ENCODE results near the gene TRIM10. TPM values are rescaled to one million over a fixed set of nuclear protein-coding genes. Genes with fewer than 3 reads are reported as not detected.

Gene TRIM10
- total RNA-seq, 3 donors from 2014 or later (not counting 1 experiment from before 2014, with no cell fraction given) = not detected

DNA sequence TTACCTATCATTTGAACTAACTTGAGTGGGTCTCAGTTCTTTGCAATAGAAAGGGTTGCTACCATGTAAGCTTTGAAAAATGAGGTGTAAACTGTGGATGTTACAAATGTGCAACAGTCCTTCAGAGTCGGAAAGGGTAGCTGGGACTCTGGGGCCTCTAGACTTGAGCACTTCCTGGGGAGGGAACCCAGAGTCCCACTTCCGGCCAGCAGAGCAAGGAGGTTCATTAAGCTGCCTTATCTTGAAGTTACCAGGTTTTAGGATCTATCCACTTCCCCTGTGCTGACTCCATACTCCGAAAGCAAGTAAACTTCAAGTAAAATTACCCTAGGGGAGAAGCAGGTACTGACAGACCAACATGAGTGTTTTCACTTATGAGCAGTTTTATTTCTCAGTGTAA, 9.4 kb downstream of the TRIM10 start:
- Histone ChIP-seq H3K9me3 (ENCODE audit: control insufficient read depth, insufficient read depth, low read length) (no peaks in the 10 kb centered on the region), H3K4me3 (ENCODE audit: low read length) (no peak overlapping the region), H3K4me1 (ENCODE audit: control insufficient read depth, insufficient read depth, low read length) (no peaks in the 10 kb centered on the region), H3K36me3 (ENCODE audit: control insufficient read depth, insufficient read depth, low read length) (no peaks in the 10 kb centered on the region), H3K27ac (ENCODE audit: low read length) (no peak overlapping the region), H3K27me3 (ENCODE audit: control insufficient read depth, insufficient read depth, low read length) (peaks cover 3% of the 10 kb centered on the region)
- Mint-ChIP-seq H3K4me3 (no peak overlapping the region), H3K27me3 (ENCODE audit: low read depth in 2 of 2) (peaks cover 24 to 33% of the 10 kb centered on the region in 2 donors), H3K9me3 (no peaks in the 10 kb centered on the region), H3K36me3 (no peaks in the 10 kb centered on the region), H3K27ac (no peak overlapping the region), H3K4me1 (peaks cover 4 to 5% of the 10 kb centered on the region in 2 donors)
- TF ChIP-seq, protein P1, sequence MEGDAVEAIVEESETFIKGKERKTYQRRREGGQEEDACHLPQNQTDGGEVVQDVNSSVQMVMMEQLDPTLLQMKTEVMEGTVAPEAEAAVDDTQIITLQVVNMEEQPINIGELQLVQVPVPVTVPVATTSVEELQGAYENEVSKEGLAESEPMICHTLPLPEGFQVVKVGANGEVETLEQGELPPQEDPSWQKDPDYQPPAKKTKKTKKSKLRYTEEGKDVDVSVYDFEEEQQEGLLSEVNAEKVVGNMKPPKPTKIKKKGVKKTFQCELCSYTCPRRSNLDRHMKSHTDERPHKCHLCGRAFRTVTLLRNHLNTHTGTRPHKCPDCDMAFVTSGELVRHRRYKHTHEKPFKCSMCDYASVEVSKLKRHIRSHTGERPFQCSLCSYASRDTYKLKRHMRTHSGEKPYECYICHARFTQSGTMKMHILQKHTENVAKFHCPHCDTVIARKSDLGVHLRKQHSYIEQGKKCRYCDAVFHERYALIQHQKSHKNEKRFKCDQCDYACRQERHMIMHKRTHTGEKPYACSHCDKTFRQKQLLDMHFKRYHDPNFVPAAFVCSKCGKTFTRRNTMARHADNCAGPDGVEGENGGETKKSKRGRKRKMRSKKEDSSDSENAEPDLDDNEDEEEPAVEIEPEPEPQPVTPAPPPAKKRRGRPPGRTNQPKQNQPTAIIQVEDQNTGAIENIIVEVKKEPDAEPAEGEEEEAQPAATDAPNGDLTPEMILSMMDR (IDR thresholded peaks at IDR 0.05) = no peak
- intact Hi-C loops (cut with micrococcal nuclease) = no loop called here
- WGBS (ENCODE audit: insufficient coverage) = 22% methylated on average over 3 of the region's 3 CpGs
- ATAC-seq = no peak
- no peak for DNase-seq

DNA sequence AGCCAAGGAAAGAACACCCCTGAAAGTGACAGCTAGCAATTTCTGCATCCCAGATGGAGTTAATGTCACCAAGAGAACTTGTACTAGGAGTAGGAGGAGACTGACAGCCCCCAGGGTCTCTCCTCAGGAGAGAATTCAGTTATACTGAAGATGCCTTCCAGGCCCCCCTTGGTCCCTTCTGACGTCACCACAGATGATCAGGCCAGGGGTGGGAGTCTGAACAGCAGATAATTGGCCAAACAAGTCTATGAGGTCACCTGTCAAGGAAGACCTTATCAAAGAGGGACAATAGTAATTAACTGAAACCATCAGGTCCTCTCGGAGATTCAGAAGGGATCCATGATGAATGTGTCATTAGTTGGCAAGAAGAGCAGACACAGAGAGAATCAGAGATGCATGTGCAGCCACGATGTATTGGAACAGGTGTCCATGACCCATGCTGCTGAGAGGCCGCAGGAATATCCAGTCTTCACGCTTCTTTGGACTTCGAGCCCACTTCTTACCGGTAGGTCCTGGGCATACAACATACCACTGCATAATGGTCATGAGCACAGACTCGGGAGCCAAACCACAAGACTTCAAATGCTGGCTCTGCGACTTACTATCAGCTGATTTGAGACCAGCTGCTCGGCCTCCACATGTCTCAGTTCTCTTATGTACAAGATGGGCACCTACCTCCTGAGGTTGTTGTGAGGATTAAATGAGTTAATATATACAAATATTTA, 10.2 kb downstream of the TRIM10 start:
- no peaks in the 10 kb centered on the region for H3K9me3 ChIP-seq (ENCODE audit: control insufficient read depth, insufficient read depth, low read length)
- no peaks in the 10 kb centered on the region for H3K4me1 ChIP-seq (ENCODE audit: control insufficient read depth, insufficient read depth, low read length)
- TF ChIP-seq, protein P1 (IDR thresholded peaks at IDR 0.05) = no peak
- peaks cover 4 to 5% of the 10 kb centered on the region in 2 donors for H3K4me1 Mint-ChIP-seq
- ATAC-seq = no peak
- H3K36me3 Mint-ChIP-seq = no peaks in the 10 kb centered on the region
- no peak overlapping the region for H3K4me3 Mint-ChIP-seq
- no peak overlapping the region for H3K4me3 ChIP-seq (ENCODE audit: low read length)
- H3K27ac ChIP-seq (ENCODE audit: low read length) = no peak overlapping the region
- no peak overlapping the region for H3K27ac Mint-ChIP-seq
- no peak for DNase-seq
- 84% methylated on average over 10 of the region's 10 CpGs for WGBS (ENCODE audit: insufficient coverage)
- peaks cover 19 to 30% of the 10 kb centered on the region in 2 donors for H3K27me3 Mint-ChIP-seq (ENCODE audit: low read depth in 2 of 2)
- H3K27me3 ChIP-seq (ENCODE audit: control insufficient read depth, insufficient read depth, low read length) = peaks cover 3% of the 10 kb centered on the region
- no peaks in the 10 kb centered on the region for H3K9me3 Mint-ChIP-seq
- intact Hi-C loops (cut with micrococcal nuclease) = no loop called here
- H3K36me3 ChIP-seq (ENCODE audit: control insufficient read depth, insufficient read depth, low read length) = no peaks in the 10 kb centered on the region

DNA sequence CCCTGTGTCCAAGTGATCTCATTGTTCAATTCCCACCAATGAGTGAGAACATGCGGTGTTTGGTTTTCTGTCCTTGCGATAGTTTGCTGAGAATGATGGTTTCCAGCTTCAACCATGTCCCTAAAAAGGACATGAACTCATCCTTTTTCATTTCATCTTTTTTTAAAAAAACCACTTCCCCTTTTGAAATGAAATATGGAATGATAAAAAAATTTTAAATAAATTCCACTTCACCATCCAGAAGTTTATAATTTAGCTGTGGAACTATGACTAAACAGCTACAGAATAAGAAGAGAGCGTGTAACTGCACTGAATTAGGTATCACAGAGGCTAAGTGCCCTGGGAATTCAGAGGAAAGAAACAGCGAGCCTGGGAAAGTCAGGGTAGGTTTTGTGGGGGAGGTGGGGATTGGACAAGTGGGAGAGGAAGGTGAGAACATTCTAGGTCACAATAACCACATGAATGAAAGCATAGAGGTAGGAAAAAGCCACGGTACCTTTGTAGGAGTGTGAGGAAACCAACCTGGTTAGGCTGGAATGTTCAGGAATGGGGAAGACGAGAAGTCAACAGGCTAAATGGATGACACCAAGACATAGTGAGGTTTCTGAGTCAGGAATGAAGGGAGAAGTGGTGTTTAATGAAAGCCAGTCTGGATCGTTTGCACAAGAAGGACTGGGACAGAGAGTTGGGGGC, 11.0 kb downstream of the TRIM10 start:
- Mint-ChIP-seq H3K27me3 (ENCODE audit: low read depth in 2 of 2) (peaks cover 17 to 30% of the 10 kb centered on the region in 2 donors), H3K36me3 (no peaks in the 10 kb centered on the region), H3K4me1 (peaks cover 4 to 5% of the 10 kb centered on the region in 2 donors), H3K4me3 (no peak overlapping the region), H3K9me3 (no peaks in the 10 kb centered on the region), H3K27ac (no peak overlapping the region)
- no peak for DNase-seq
- Histone ChIP-seq H3K4me1 (ENCODE audit: control insufficient read depth, insufficient read depth, low read length) (no peaks in the 10 kb centered on the region), H3K27ac (ENCODE audit: low read length) (no peak overlapping the region), H3K36me3 (ENCODE audit: control insufficient read depth, insufficient read depth, low read length) (no peaks in the 10 kb centered on the region), H3K9me3 (ENCODE audit: control insufficient read depth, insufficient read depth, low read length) (no peaks in the 10 kb centered on the region), H3K4me3 (ENCODE audit: low read length) (no peak overlapping the region), H3K27me3 (ENCODE audit: control insufficient read depth, insufficient read depth, low read length) (peaks cover 3% of the 10 kb centered on the region)
- 80% methylated on average over 7 of the region's 7 CpGs for WGBS (ENCODE audit: insufficient coverage)
- TF ChIP-seq, protein P1 (IDR thresholded peaks at IDR 0.05) = no peak
- ATAC-seq = no peak
- intact Hi-C loops (cut with micrococcal nuclease) = no loop called here
